Loucy (cell line): ENCODE data around the gene LRRC47.

Experiments
- CTCF ChIP-seq: fragments of 200-600 bp; sonication (generic); conservative IDR thresholded peaks from 2 replicates; pipeline ENCODE4 v1.5.1; 2014; ENCODE audit warnings: mild to moderate bottlenecking, antibody characterized with exemption, low read length
- EZH2phosphoT487 ChIP-seq: fragments of 200-600 bp; IDR thresholded peaks from 2 replicates; pipeline ENCODE4 v1.6.1; 2018; ENCODE audit warnings: antibody characterized with exemption, mild to moderate bottlenecking, moderate library complexity, borderline replicate concordance

- TF ChIP-seq CTCF (no peak), EZH2phosphoT487 (no peak)
These were observed 25.6 kb upstream of the LRRC47 start for GRCh38 chr1:3821908-3822307.
